GM12891 (cell line): ENCODE data around the gene DNPH1.

Source experiments
- DNase-seq: peaks from one replicate; pipeline ENCODE4 v3.0.0; 2011; ENCODE audit warnings: low spot score; ENCODE audit not compliant: insufficient read length
- FAIRE-seq: peaks from 2 replicates; lab custom pipeline; 2011; peaks lifted over from hg19 to GRCh38; lab: Jason Lieb, UNC
- PAX5 ChIP-seq: IDR thresholded peaks from 2 replicates; pipeline ENCODE4 v1.6.1; 2011; ENCODE audit warnings: low read length, moderate library complexity, mild to moderate bottlenecking; ENCODE audit not compliant: insufficient read depth, severe bottlenecking
- POLR2A ChIP-seq: IDR thresholded peaks from 2 replicates; pipeline ENCODE4 v1.6.1; 2011; ENCODE audit warnings: low read depth, low read length, control low read depth
- POLR2AphosphoS5 ChIP-seq: IDR thresholded peaks from 2 replicates; pipeline ENCODE4 v1.6.1; 2011; ENCODE audit warnings: low read depth, low read length, control low read depth
- POU2F2 ChIP-seq: IDR thresholded peaks from 2 replicates; pipeline ENCODE4 v1.6.1; 2011; ENCODE audit warnings: low read depth, mild to moderate bottlenecking, control low read depth, low read length, moderate library complexity
- SPI1 ChIP-seq: IDR thresholded peaks from 2 replicates; pipeline ENCODE4 v1.6.1; 2011; ENCODE audit warnings: low read depth, low read length, control low read depth
- TAF1 ChIP-seq: IDR thresholded peaks from 2 replicates; pipeline ENCODE4 v1.6.1; 2011; ENCODE audit warnings: low read depth, low read length, control low read depth

The DNPH1 gene

DNA sequence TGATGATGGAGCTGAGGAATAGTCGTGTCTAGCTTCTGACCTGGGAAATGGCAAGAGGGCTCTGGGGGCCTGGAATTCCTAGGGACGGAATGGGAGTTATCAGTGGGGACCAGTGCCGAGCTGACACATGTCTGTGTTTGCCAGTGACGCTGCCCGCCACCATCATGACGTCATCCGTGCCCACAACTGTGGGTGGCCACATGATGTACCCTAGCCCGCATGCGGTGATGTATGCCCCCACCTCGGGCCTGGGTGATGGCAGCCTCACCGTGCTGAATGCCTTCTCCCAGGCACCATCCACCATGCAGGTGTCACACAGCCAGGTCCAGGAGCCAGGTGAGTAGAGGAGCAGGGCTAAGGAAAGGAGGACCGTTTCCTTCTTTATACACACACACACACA is 51.1 kb downstream of the DNPH1 start:
- no peak for DNase-seq
- TF ChIP-seq POU2F2, result no peak
- TF ChIP-seq TAF1, result no peak
- no peak for TF ChIP-seq SPI1
- TF ChIP-seq POLR2A, result no peak
- TF ChIP-seq PAX5, result no peak
- no peak for TF ChIP-seq POLR2AphosphoS5
- peak; percentile 20 for FAIRE-seq

- no peak for TF ChIP-seq PAX5
- TF ChIP-seq TAF1, result no peak
- no peak for TF ChIP-seq POLR2A
- no peak for TF ChIP-seq SPI1
- TF ChIP-seq POLR2AphosphoS5, result no peak
- no peak for TF ChIP-seq POU2F2
- no peak for FAIRE-seq
- no peak for DNase-seq
Measured at GRCh38 chr6:43176423-43176786, 52.9 kb downstream of the DNPH1 start.

GRCh38 chr6:43175676-43176422 is 53.4 kb downstream of the DNPH1 start:
- no peak for FAIRE-seq

More at GRCh38 chr6:43175676-43176422, 53.4 kb downstream of the DNPH1 start:
- TF ChIP-seq POLR2AphosphoS5, result no peak
- no peak for TF ChIP-seq TAF1
- TF ChIP-seq POU2F2, result no peak
- no peak for TF ChIP-seq PAX5
- no peak for TF ChIP-seq POLR2A
- no peak for TF ChIP-seq SPI1
- no peak for DNase-seq
